ENCODE measurements around the gene MOB1B. TPM values are rescaled to one million over a fixed set of nuclear protein-coding genes. Genes with fewer than 3 reads are reported as not detected.
"Not testable (repeated sequence)": the region's sequence is repeated elsewhere in the genome, so short reads cannot be mapped to it uniquely, and the experiment has no call there.

The MOB1B gene
- total and polyA plus RNA-seq, 2 experiments from 2014 or later = 7.5 to 10.2 TPM

- in situ Hi-C loops (cut with MboI) = no loop called here
These were observed 102.2 kb downstream of the MOB1B start for GRCh38 chr4:71004281-71004851.

GRCh38 chr4:71005025-71005424, 102.9 kb downstream of the MOB1B start:
- H3K27me3 ChIP-seq (replicated peaks; ENCODE audit: insufficient read depth); H2AFZ ChIP-seq; in situ Hi-C loops (cut with MboI); H3K36me3 ChIP-seq (ENCODE audit: low read depth); H3K4me2 ChIP-seq (ENCODE audit: unreplicated experiment); H4K20me1 ChIP-seq (ENCODE audit: insufficient read depth); H3K4me3 ChIP-seq; DNase-seq; H3K9me3 ChIP-seq (ENCODE audit: low read depth); H3K9me2 ChIP-seq (ENCODE audit: insufficient read depth); H3K9ac ChIP-seq; H3K27ac ChIP-seq: not testable (repeated sequence)
- Histone ChIP-seq H3F3A (ENCODE audit: insufficient read depth) (peaks cover 22% of the 10 kb centered on the region), H3K79me2 (ENCODE audit: insufficient read depth) (peaks cover 83% of the 10 kb centered on the region), H3K4me1 (ENCODE audit: insufficient read depth) (peaks cover 17% of the 10 kb centered on the region)
- WGBS, 2 experiments (ENCODE audit: low coverage in 1 of 2, low lambda C conversion rate in 2 of 2, missing lambda C conversion rate in 2 of 2) = 90 to 93% methylated on average over 6 of the region's 6 CpGs

More at GRCh38 chr4:71004281-71004851, 102.2 kb downstream of the MOB1B start:
- Histone ChIP-seq H3K27me3 (replicated peaks; ENCODE audit: insufficient read depth) (no peaks in the 10 kb centered on the region), H3F3A (ENCODE audit: insufficient read depth) (peaks cover 15% of the 10 kb centered on the region), H4K20me1 (ENCODE audit: insufficient read depth) (no peaks in the 10 kb centered on the region), H3K9me2 (ENCODE audit: insufficient read depth) (no peaks in the 10 kb centered on the region), H3K9ac (no peak overlapping the region), H3K9me3 (ENCODE audit: low read depth) (no peaks in the 10 kb centered on the region), H3K27ac (no peak overlapping the region), H3K36me3 (ENCODE audit: low read depth) (0 out of 2 replicates have a peak, but pooled peaks cover 2% of the 10 kb centered on the region), H2AFZ (no peak overlapping the region), H3K4me2 (ENCODE audit: unreplicated experiment) (no peak overlapping the region), H3K4me1 (ENCODE audit: insufficient read depth) (peaks cover 10% of the 10 kb centered on the region), H3K4me3 (no peak overlapping the region), H3K79me2 (ENCODE audit: insufficient read depth) (peaks cover 90% of the 10 kb centered on the region)
- WGBS, 2 experiments (ENCODE audit: low coverage in 1 of 2, low lambda C conversion rate in 2 of 2, missing lambda C conversion rate in 2 of 2) = 69 to 75% methylated on average over 7 of the region's 7 CpGs
- no peak for TF ChIP-seq EZH2phosphoT487 (IDR thresholded peaks at IDR 0.05; ENCODE audit: insufficient read depth, low read depth)
- no peak for TF ChIP-seq EZH2 (IDR thresholded peaks at IDR 0.05; ENCODE audit: insufficient read depth, poor library complexity, severe bottlenecking)
- DNase-seq = no peak

- H2AFZ ChIP-seq = no peak overlapping the region
- in situ Hi-C loops (cut with MboI) = no loop called here
- no peaks in the 10 kb centered on the region for H4K20me1 ChIP-seq (ENCODE audit: insufficient read depth)
- peaks cover 78% of the 10 kb centered on the region for H3K79me2 ChIP-seq (ENCODE audit: insufficient read depth)
- H3K4me3 ChIP-seq = no peak overlapping the region
- H3K27ac ChIP-seq = no peak overlapping the region
- TF ChIP-seq EZH2phosphoT487 (IDR thresholded peaks at IDR 0.05; ENCODE audit: insufficient read depth, low read depth) (no peak), EZH2 (IDR thresholded peaks at IDR 0.05; ENCODE audit: insufficient read depth, poor library complexity, severe bottlenecking) (no peak)
- no peak for DNase-seq
- H3K9me2 ChIP-seq (ENCODE audit: insufficient read depth) = no peaks in the 10 kb centered on the region
- H3K4me1 ChIP-seq (ENCODE audit: insufficient read depth) = peaks cover 21% of the 10 kb centered on the region
- no peak overlapping the region for H3K9ac ChIP-seq
- H3K9me3 ChIP-seq (ENCODE audit: low read depth) = no peaks in the 10 kb centered on the region
- no peak overlapping the region for H3K4me2 ChIP-seq (ENCODE audit: unreplicated experiment)
- H3K36me3 ChIP-seq (ENCODE audit: low read depth) = no peaks in the 10 kb centered on the region
- H3K27me3 ChIP-seq (replicated peaks; ENCODE audit: insufficient read depth) = no peaks in the 10 kb centered on the region
- 97 to 98% methylated on average over 6 of the region's 6 CpGs for WGBS, 2 experiments (ENCODE audit: low coverage in 1 of 2, low lambda C conversion rate in 2 of 2, missing lambda C conversion rate in 2 of 2)
- H3F3A ChIP-seq (ENCODE audit: insufficient read depth) = peaks cover 28% of the 10 kb centered on the region
These were observed 104.2 kb downstream of the MOB1B start for GRCh38 chr4:71006203-71006907.

DNA sequence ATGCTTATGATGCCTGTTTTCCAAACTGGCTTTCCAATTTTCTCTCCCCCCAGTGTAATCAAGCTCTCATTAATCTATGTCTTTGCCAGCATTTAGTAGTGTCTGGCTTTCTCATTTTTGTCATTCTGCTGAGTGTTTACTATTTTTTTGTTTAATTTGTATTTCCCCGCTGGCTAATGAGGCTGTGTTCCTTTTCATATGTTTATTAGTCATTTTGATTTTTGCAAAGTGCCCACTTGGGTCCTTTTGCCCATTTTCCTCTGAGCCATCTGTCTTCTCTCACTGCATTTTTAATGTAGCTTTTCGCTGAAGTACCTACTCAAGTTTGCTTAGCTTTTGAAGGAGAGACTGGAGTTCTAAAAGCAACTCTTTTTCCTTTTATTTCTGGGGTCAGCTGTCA, 106.0 kb downstream of the MOB1B start:
- H3K9me2 ChIP-seq (ENCODE audit: insufficient read depth) = no peaks in the 10 kb centered on the region
- H3K27me3 ChIP-seq (replicated peaks; ENCODE audit: insufficient read depth) = no peaks in the 10 kb centered on the region
- H3K79me2 ChIP-seq (ENCODE audit: insufficient read depth) = peaks cover 74% of the 10 kb centered on the region
- H3K36me3 ChIP-seq (ENCODE audit: low read depth) = no peaks in the 10 kb centered on the region
- 94 to 98% methylated on average over 2 of the region's 2 CpGs for WGBS, 2 experiments (ENCODE audit: low coverage in 1 of 2, low lambda C conversion rate in 2 of 2, missing lambda C conversion rate in 2 of 2)
- peaks cover 21% of the 10 kb centered on the region for H3K4me1 ChIP-seq (ENCODE audit: insufficient read depth)
- no peak overlapping the region for H2AFZ ChIP-seq
- H3K9me3 ChIP-seq (ENCODE audit: low read depth) = no peaks in the 10 kb centered on the region
- no peak overlapping the region; the same call in 1 of the 2 replicates for H3K27ac ChIP-seq
- TF ChIP-seq EZH2 (IDR thresholded peaks at IDR 0.05; ENCODE audit: insufficient read depth, poor library complexity, severe bottlenecking) (no peak), EZH2phosphoT487 (IDR thresholded peaks at IDR 0.05; ENCODE audit: insufficient read depth, low read depth) (no peak)
- H3F3A ChIP-seq (ENCODE audit: insufficient read depth) = peaks cover 28% of the 10 kb centered on the region
- no peak for DNase-seq
- H3K4me2 ChIP-seq (ENCODE audit: unreplicated experiment) = no peak overlapping the region
- in situ Hi-C loops (cut with MboI) = no loop called here
- no peak overlapping the region for H3K4me3 ChIP-seq
- no peaks in the 10 kb centered on the region for H4K20me1 ChIP-seq (ENCODE audit: insufficient read depth)
- no peak overlapping the region for H3K9ac ChIP-seq

Data from GM23248 (cell line).